ENCODE data around the gene COL23A1.

The COL23A1 gene

DNA sequence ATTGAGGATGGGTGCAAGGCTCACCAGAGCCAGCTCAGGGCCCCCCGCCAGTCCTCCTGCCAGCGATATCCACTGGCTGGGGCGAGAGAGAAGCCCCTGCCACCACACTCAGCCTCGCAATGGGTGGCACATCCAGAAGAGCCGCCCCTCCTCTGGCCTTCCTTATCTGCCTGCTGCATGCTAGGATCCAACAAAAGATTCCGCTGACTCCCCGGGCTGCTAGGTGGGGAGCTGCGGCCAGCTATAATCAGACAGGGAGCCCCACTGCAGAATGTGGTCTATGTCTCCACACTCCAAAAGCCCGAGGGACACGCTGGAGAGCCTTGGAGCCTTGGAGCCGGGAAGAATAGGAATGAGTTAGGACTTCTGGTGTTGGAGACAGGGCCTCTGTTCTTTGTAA lies 32.8 kb downstream of the COL23A1 start:
- no peak overlapping the region for H3K4me3 ChIP-seq (ENCODE audit: low read depth, low read length)
- TF ChIP-seq, protein P1, sequence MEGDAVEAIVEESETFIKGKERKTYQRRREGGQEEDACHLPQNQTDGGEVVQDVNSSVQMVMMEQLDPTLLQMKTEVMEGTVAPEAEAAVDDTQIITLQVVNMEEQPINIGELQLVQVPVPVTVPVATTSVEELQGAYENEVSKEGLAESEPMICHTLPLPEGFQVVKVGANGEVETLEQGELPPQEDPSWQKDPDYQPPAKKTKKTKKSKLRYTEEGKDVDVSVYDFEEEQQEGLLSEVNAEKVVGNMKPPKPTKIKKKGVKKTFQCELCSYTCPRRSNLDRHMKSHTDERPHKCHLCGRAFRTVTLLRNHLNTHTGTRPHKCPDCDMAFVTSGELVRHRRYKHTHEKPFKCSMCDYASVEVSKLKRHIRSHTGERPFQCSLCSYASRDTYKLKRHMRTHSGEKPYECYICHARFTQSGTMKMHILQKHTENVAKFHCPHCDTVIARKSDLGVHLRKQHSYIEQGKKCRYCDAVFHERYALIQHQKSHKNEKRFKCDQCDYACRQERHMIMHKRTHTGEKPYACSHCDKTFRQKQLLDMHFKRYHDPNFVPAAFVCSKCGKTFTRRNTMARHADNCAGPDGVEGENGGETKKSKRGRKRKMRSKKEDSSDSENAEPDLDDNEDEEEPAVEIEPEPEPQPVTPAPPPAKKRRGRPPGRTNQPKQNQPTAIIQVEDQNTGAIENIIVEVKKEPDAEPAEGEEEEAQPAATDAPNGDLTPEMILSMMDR (conservative IDR thresholded peaks at IDR 0.05; ENCODE audit: low read depth, low read length), result no peak
- no peak for DNase-seq (ENCODE audit: low read depth)

DNA sequence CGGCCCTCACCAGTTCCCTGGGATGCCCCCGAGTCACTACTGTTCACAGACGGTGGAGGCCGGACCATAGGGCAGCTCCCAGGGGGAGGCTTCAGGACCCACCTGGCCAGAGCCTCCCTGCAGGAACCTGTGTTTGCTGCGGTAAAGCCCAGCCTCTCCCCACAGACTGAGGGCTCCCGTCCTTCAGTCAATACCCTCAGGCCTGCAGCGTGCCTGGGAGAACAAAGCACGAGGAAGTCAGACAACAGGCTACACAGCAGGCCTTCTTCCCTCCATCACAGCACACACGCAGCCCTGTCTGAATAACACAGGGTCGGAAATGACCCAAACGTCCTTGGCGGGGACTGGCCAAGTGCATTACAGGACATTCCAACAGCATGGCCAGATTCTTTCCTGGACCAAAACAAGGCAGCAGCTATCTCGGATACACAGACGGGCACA lies 34.4 kb downstream of the COL23A1 start:
- no peak overlapping the region for H3K4me3 ChIP-seq (ENCODE audit: low read depth, low read length)
- DNase-seq (ENCODE audit: low read depth), result no peak
- TF ChIP-seq, protein P1 (conservative IDR thresholded peaks at IDR 0.05; ENCODE audit: low read depth, low read length), result no peak

- H3K4me3 ChIP-seq (ENCODE audit: low read depth, low read length), result no peak overlapping the region
Observed at GRCh38 chr5:178555005-178555404, 35.2 kb downstream of the COL23A1 start.

GRCh38 chr5:178554311-178554710 lies 35.9 kb downstream of the COL23A1 start:
- TF ChIP-seq, protein P1 (conservative IDR thresholded peaks at IDR 0.05; ENCODE audit: low read depth, low read length), result no peak
- DNase-seq (ENCODE audit: low read depth), result no peak
- no peak overlapping the region for H3K4me3 ChIP-seq (ENCODE audit: low read depth, low read length)

More at GRCh38 chr5:178555005-178555404, 35.2 kb downstream of the COL23A1 start:
- no peak for DNase-seq (ENCODE audit: low read depth)
- TF ChIP-seq, protein P1 (conservative IDR thresholded peaks at IDR 0.05; ENCODE audit: low read depth, low read length), result no peak

DNA sequence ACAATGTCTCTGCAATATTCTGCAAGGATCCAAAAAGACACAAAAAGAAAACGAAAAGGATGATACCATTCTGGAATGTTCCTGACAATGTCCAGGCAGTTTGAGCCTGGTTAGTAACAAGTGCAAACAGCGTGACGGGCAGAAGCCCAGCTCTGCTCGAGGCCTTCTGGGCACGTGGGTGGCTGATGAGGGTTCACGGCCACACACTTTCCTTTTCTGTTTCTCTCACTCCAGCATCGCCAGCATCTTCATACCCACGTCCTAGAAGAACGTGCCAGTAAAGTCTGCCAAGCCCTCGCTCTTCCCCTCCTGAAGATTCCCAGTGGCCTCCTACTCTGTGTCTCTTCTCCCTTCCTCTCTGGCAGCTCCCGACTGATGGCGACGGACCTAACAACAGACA lies 36.7 kb downstream of the COL23A1 start:
- no peak for DNase-seq (ENCODE audit: low read depth)
- no peak overlapping the region for H3K4me3 ChIP-seq (ENCODE audit: low read depth, low read length)

DNA sequence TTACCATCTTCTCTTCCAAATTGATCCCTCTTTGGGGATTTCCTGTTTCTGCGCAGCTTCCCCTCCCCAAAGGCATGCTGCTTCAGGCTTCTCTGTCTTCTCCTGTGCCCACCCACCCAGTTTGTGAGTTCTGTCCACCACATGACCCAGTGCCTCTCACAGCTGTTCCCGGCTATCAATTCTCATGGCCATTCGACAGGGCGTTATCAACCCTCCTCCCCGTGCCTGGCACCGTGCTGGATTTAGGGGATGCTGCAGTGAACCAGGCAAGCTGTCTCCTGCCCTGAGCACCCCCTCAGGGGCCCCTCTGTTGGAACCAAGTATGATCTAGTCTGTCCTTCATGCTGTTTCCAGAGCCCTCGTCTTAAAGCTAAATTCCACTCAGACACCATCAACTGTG lies 38.7 kb downstream of the COL23A1 start:
- no peak for DNase-seq (ENCODE audit: low read depth)
- H3K4me3 ChIP-seq (ENCODE audit: low read depth, low read length), result no peak overlapping the region
- TF ChIP-seq, protein P1 (conservative IDR thresholded peaks at IDR 0.05; ENCODE audit: low read depth, low read length), result no peak

More for the DNA sequence above, 36.7 kb downstream of the COL23A1 start:
- TF ChIP-seq, protein P1 (conservative IDR thresholded peaks at IDR 0.05; ENCODE audit: low read depth, low read length), result no peak

- DNase-seq (ENCODE audit: low read depth), result peak; percentile 62
- TF ChIP-seq, protein P1 (conservative IDR thresholded peaks at IDR 0.05; ENCODE audit: low read depth, low read length), result peak; percentile 50
- H3K4me3 ChIP-seq (ENCODE audit: low read depth, low read length), result no peak overlapping the region
Observed at GRCh38 chr5:178551059-178551458, 39.1 kb downstream of the COL23A1 start.
